Spleen (tissue), 11 donors: Measurements from ENCODE around the gene AP3B1. TPM values are rescaled to one million over a fixed set of nuclear protein-coding genes. Genes with fewer than 3 reads are reported as not detected.

Experiments used
- DNase-seq: peaks from one replicate; pipeline ENCODE4 v3.0.0-alpha.2; 2020
- H3K27ac ChIP-seq, 8 donors: fragments of 200-600 bp; sonication (generic) in 7 of 8; 1 replicate in 4 of 8; 2 replicates in 4 of 8; pipeline versions ENCODE4 v1.5.0 to v1.8.0; 2016 to 2021; ENCODE audit warnings: inconsistent platforms in 4 of 8, mild to moderate bottlenecking in 4 of 8, moderate library complexity in 1 of 8
- H3K27me3 ChIP-seq, 7 donors: fragments of 200-600 bp; sonication (generic) in 6 of 7; replicated peaks in 1 of 7; 1 replicate in 4 of 7; 2 replicates in 3 of 7; pipeline versions ENCODE4 v1.5.0 to v1.8.0; 2016 to 2021; ENCODE audit warnings: inconsistent platforms in 3 of 7, mild to moderate bottlenecking in 1 of 7
- H3K36me3 ChIP-seq, 6 donors: fragments of 200-600 bp; sonication (generic) in 5 of 6; 1 replicate in 4 of 6; 2 replicates in 2 of 6; pipeline versions ENCODE4 v1.5.0 to v1.8.0; 2016 to 2021; ENCODE audit warnings: inconsistent platforms in 2 of 6
- H3K4me1 ChIP-seq, 6 donors: fragments of 200-600 bp; sonication (generic) in 5 of 6; 1 replicate in 3 of 6; 2 replicates in 3 of 6; pipeline versions ENCODE4 v1.5.0 to v1.8.0; 2016 to 2021; ENCODE audit warnings: inconsistent platforms in 3 of 6
- H3K4me3 ChIP-seq, 8 donors: fragments of 200-600 bp; sonication (generic) in 7 of 8; 1 replicate in 4 of 8; 2 replicates in 4 of 8; pipeline versions ENCODE4 v1.5.0 to v1.8.0; 2016 to 2021; ENCODE audit warnings: inconsistent platforms in 4 of 8, mild to moderate bottlenecking in 4 of 8, moderate library complexity in 2 of 8
- H3K9me3 ChIP-seq, 8 donors: fragments of 200-600 bp; sonication (generic) in 7 of 8; 1 replicate in 4 of 8; 2 replicates in 4 of 8; pipeline versions ENCODE4 v1.5.0 to v1.8.0; 2016 to 2021; ENCODE audit warnings: inconsistent platforms in 4 of 8
- CTCF ChIP-seq, 11 experiments: fragments of 200-600 bp in 7 of 11; fragments of 450-650 bp in 4 of 11; sonication (generic) in 4 of 11; IDR thresholded peaks in 8 of 11; conservative IDR thresholded peaks in 3 of 11; 1 replicate in 7 of 11; 2 replicates in 4 of 11; pipeline versions ENCODE4 v1.4.0 to v1.8.0; 2016 to 2021; ENCODE audit warnings: antibody characterized with exemption in 11 of 11, inconsistent platforms in 4 of 11, mild to moderate bottlenecking in 1 of 11
- POLR2A ChIP-seq, 3 donors: fragments of 450-650 bp; IDR thresholded peaks; one replicate each; pipeline ENCODE4 v1.5.1; 2017; ENCODE audit warnings: antibody characterized with exemption in 3 of 3, mild to moderate bottlenecking in 1 of 3
- POLR2AphosphoS5 ChIP-seq, 3 donors: sonication (generic); formaldehyde crosslinking; IDR thresholded peaks; one replicate each; pipeline ENCODE4 v1.5.1; 2017; ENCODE audit warnings: antibody characterized with exemption in 3 of 3
- WGBS, 5 donors: extraction: QIAGEN DNeasy Blood & Tissue Kit in 3 of 5; methylation state at CpG; one replicate each; pipeline versions ENCODE4 v1.1.5 to v1.1.7; 2013 to 2018; 5-methylcytosine and 5-hydroxymethylcytosine counted together
- intact Hi-C: fragments of 100-400 bp; cut with DNase I; formaldehyde crosslinking; loops from one replicate; pipeline ENCODE4 v1.15.0; 2023; ENCODE audit warnings: low total_unique reads
- polyA plus RNA-seq, 3 donors: library from polyadenylated mRNA; stranded (reverse); fragments of 200-250 nt; gene quantifications; one replicate each; pipeline ENCODE4 v1.2.1, GENCODE V29; 2013
- total RNA-seq, 7 donors: library from RNA; depleted of rRNA in 3 of 7; stranded (reverse); fragments of >200 nt in 3 of 7; fragmentation: NEBNext Ultra II Directional in 4 of 7; extraction: Animal tissue kit (Norgen Biotek cat#: 25700) in 4 of 7; gene quantifications; one replicate each; pipeline versions ENCODE4 v1.1.0 to v1.2.1, GENCODE V29; 2016 to 2021
- donor health status: healthy with polysubstance abuse.
- donor health status: DM: no; HTN: no; CAD: no; lungs with moderate emphysema.
- donor health status: DM: no; HTN: no; CAD: no.
- donor health status: Bipolar disorder and iron deficiency.
- donor health status: healthy.
- donor health status: DM: no; HTN: no; CAD: no.
- donor health status: DM: yes; HTN: yes; CAD: no.

Gene AP3B1
- total and polyA plus RNA-seq, 10 donors: 27.9 to 76.2 (median 48.2) TPM

GRCh38 chr5:77987988-77988387, 306.5 kb downstream of the AP3B1 start:
- TF ChIP-seq CTCF (IDR thresholded peaks at IDR 0.05 in 8 of 11, conservative IDR thresholded peaks at IDR 0.05 in 3 of 11) (no peak), POLR2AphosphoS5 (IDR thresholded peaks at IDR 0.05) (peak in 1 of 3 donors; percentile 32)
- WGBS, 5 donors: 90 to 94% (median 93%) methylated on average over 19 of the region's 19 CpGs
- DNase-seq: no peak

GRCh38 chr5:77987331-77987730, 307.2 kb downstream of the AP3B1 start:
- 75 to 86% (median 78%) methylated on average over 5 of the region's 5 CpGs for WGBS, 5 donors
- no peak for DNase-seq
- peaks cover 0 to 25% (median 0%) of the 10 kb centered on the region in 6 donors for H3K36me3 ChIP-seq
- no peaks in the 10 kb centered on the region for H3K27me3 ChIP-seq
- intact Hi-C loops: no loop called here
- H3K27ac ChIP-seq: no peak overlapping the region
- no peaks in the 10 kb centered on the region for H3K4me1 ChIP-seq
- TF ChIP-seq CTCF (IDR thresholded peaks at IDR 0.05 in 8 of 11, conservative IDR thresholded peaks at IDR 0.05 in 3 of 11): no peak
- no peak for TF ChIP-seq POLR2AphosphoS5 (IDR thresholded peaks at IDR 0.05)
- no peak for TF ChIP-seq POLR2A (IDR thresholded peaks at IDR 0.05)
- H3K4me3 ChIP-seq: no peak overlapping the region
- H3K9me3 ChIP-seq: no peaks in the 10 kb centered on the region

More at GRCh38 chr5:77987988-77988387, 306.5 kb downstream of the AP3B1 start:
- H3K27ac ChIP-seq: no peak overlapping the region
- no peaks in the 10 kb centered on the region for H3K4me1 ChIP-seq
- no peaks in the 10 kb centered on the region for H3K27me3 ChIP-seq
- no peak overlapping the region for H3K4me3 ChIP-seq
- no peaks in the 10 kb centered on the region for H3K9me3 ChIP-seq
- intact Hi-C loops: no loop called here
- H3K36me3 ChIP-seq: peaks cover 0 to 32% (median 0%) of the 10 kb centered on the region in 6 donors

- H3K27me3 ChIP-seq: peaks cover 0 to 6% (median 0%) of the 10 kb centered on the region in 7 donors
- H3K4me1 ChIP-seq: no peaks in the 10 kb centered on the region
- TF ChIP-seq POLR2AphosphoS5 (IDR thresholded peaks at IDR 0.05) (no peak), POLR2A (IDR thresholded peaks at IDR 0.05) (no peak), CTCF (IDR thresholded peaks at IDR 0.05 in 8 of 11, conservative IDR thresholded peaks at IDR 0.05 in 3 of 11) (no peak)
- H3K27ac ChIP-seq: no peak overlapping the region
- 89 to 96% (median 92%) methylated on average over 4 to 6 of the region's 6 CpGs for WGBS, 5 donors
- H3K9me3 ChIP-seq: no peaks in the 10 kb centered on the region
- H3K36me3 ChIP-seq: peaks cover 0 to 23% (median 0%) of the 10 kb centered on the region in 6 donors
- intact Hi-C loops: no loop called here
- no peak for DNase-seq
- H3K4me3 ChIP-seq: no peak overlapping the region
Measured at GRCh38 chr5:77986261-77986660, 308.2 kb downstream of the AP3B1 start.

- H3K9me3 ChIP-seq: no peaks in the 10 kb centered on the region
- H3K4me3 ChIP-seq: no peak overlapping the region
- no peak overlapping the region for H3K27ac ChIP-seq
- intact Hi-C loops: no loop called here
- WGBS, 5 donors: 45 to 64% (median 57%) methylated on average over 3 of the region's 3 CpGs
- peaks cover 0 to 6% (median 0%) of the 10 kb centered on the region in 7 donors for H3K27me3 ChIP-seq
- no peaks in the 10 kb centered on the region for H3K4me1 ChIP-seq
- TF ChIP-seq POLR2A (IDR thresholded peaks at IDR 0.05) (no peak), POLR2AphosphoS5 (IDR thresholded peaks at IDR 0.05) (no peak), CTCF (IDR thresholded peaks at IDR 0.05 in 8 of 11, conservative IDR thresholded peaks at IDR 0.05 in 3 of 11) (no peak)
- peaks cover 0 to 14% (median 0%) of the 10 kb centered on the region in 6 donors for H3K36me3 ChIP-seq
- DNase-seq: no peak
Measured at GRCh38 chr5:77985247-77985646, 309.3 kb downstream of the AP3B1 start.
